GM12874 (cell line): ENCODE results near the gene C10orf71.

ENCODE experiments used
- TF ChIP-seq, protein P1 (sequence below): IDR thresholded peaks from 2 replicates; pipeline ENCODE4 v1.5.1; 2011; ENCODE audit warnings: low read depth, mild to moderate bottlenecking, control low read depth, low read length, moderate library complexity; ENCODE audit not compliant: insufficient read depth

Gene C10orf71

DNA sequence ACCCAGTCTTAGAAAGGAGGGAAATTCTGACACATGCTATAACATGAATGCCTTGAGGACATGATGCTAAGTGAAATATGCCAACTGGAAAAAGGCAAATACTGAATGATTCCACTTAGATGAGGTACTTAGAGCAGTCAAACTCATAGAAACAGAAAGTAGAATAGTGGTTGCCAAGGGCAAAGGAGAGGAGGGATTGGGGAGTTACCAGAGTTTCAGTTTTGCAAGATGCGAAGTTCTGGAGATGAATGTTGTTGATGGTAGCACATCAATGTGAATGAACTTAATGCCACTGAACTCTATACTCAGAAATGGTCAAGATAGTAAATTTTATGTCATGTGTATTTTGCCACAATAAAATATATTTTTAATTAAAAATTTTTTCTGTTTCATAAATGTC lies 58.0 kb downstream of the C10orf71 start:
- TF ChIP-seq, protein P1, sequence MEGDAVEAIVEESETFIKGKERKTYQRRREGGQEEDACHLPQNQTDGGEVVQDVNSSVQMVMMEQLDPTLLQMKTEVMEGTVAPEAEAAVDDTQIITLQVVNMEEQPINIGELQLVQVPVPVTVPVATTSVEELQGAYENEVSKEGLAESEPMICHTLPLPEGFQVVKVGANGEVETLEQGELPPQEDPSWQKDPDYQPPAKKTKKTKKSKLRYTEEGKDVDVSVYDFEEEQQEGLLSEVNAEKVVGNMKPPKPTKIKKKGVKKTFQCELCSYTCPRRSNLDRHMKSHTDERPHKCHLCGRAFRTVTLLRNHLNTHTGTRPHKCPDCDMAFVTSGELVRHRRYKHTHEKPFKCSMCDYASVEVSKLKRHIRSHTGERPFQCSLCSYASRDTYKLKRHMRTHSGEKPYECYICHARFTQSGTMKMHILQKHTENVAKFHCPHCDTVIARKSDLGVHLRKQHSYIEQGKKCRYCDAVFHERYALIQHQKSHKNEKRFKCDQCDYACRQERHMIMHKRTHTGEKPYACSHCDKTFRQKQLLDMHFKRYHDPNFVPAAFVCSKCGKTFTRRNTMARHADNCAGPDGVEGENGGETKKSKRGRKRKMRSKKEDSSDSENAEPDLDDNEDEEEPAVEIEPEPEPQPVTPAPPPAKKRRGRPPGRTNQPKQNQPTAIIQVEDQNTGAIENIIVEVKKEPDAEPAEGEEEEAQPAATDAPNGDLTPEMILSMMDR, result no peak

DNA sequence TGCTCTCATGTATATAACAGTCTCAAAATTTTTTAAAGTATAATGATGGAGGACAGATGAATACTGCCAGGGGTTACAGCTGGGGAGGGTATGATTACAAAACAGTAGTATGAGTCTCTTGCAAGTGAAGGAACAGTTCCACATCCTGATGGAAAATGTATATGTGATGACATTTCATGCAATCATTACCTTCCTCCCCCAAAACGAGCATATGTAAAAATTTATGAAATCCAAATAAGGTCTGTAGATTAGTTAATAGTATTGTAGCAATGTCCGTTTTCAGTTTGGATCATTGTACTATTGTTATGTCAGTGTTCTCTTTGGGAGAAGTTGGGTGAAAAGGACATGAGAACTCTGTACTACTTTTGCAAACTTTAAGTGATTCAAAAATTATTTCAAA lies 58.9 kb downstream of the C10orf71 start:
- TF ChIP-seq, protein P1, result no peak

DNA sequence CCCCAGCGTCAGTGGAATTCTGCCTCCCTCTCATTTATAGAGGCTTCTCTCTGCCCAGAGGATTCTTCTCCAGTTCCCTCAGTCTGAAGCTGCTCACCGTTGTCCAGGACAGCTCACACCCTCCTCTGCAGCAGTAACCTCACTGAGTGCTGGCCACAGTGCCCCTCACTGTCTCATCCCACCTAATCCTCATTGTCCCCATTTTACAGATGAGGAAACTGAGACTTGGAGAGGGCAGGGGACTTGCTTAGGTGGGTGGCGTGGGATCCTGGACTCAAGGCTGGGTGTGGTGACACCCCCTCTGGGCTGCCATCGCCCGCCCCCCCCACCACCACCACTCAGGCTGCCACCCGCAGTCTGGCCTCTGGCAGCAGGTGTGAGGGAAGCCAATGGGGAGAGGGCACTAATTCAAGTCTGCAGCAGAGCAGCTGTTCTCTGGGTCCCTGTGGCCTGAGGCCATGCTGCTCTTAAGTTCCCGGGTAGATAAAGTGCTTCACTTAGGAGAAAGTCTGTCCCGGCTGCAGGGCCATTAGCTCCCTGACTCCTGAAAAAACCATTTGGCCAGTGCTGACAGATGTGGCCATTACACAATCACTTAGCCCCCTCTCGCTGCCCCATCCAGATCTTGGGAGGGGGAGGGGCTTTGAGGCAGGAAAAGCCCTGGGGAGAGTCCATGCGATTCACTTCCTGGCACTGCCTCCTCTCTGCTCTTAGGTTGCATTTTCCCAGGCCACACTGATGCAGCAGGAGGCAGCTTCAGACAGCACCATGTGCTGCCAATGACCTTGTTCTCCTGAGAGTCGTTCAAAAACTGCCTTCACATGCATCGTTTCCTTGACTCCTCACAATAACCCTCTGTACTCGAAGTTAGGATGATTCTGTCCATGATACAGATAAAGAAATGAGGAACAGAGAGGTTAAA lies 60.6 kb downstream of the C10orf71 start:
- TF ChIP-seq, protein P1, result no peak

DNA sequence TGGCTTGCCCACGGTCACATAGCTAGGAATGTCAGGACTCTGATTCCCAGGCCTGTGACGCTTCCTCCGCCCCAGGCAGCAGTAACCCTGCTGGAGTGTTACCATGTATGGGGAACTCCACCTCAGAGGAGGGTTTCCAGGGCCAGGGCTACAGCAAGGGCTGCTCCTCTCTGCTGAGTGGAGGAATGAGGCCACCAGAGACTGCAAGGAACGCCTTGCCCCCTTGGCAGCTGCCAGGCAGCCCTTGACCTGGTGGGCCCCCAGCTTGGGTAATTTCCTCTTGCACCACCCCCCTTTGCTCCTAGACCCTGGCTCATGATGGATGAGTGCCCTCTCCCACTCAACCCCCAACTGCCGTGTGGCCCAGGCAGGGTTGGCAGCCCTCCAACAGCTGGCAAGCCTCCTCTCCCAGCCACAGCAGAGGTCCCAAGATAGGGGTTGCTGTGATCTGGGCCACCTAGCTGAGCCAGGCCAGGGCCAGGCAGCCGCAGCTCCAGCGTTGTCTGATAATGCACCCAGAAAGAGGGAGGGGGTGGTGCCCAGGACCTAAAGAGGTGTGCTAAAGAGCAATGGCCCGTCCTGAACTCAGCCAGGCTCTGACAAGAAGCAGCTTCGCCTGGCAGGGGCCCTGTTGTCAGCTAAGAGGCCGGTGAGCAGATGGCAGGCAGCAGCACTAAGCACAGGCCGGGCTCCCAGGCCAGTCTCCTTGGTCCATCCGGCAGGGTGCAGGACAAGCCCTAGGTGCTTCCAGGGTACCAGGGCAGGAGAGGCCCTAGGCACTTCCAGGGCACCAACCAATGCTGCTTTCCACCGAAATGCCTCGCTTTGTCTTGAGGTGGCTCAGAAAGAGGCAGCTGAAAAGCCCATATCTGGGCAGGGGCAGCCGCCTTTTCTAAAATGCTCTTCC lies 61.6 kb downstream of the C10orf71 start:
- TF ChIP-seq, protein P1, result no peak

DNA sequence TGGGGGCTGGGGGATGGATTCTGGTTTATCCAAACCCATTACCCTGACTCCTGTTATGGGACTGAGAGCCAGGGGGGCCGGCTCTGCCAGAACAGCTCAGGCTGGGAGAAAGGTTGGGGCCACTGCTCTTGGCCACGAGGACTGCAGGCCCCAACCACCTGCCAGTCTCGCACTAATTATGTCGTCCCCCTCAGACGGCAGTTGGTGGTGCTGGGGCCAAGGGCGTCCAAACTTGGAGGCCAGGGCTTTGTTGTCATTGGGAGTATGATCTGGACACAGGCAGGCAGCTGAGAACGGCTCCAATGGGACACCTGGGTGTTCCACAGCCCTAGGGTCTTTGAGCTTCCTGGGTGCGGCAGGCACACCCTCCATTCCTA lies 62.2 kb downstream of the C10orf71 start:
- TF ChIP-seq, protein P1, result no peak

DNA sequence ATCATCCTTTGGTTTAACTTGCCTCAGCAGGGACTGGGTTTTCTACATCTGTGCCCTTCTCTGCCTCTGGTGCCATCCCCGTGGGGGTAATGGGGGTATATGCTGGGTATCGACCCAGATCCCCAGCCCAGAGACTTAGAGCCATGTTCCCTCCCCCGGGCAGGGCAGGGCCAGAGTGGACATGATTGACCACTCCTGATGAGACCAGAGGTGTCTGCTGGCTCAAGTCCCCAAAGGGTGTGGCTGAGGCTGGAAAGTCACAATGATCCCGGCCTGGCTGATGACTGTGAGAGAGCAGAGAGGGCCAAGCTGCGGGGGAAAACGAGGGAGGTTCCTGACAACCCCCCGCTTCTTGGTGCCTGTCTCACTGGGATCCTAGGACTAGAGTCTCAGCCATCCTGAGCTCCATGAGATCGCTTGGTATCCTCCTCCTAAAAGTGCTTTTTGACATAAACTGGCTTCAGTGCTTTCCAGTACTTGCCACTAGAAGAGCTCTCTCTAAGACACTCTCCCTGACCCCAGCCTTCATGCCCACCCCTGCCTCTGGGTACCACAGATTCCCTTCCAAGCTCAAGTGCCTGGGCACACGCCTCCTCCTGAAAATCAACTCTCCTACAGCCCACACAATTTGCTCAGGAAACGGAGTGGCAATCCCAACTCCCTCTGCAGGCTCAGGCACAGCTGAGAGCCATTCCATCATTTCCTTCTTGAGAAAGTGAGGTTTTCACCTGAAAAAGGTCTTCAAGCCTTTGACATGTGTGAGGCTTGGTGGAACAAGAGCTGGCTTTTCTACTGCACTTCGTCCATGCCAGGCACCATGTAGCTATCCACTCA lies 63.0 kb downstream of the C10orf71 start:
- TF ChIP-seq, protein P1, result no peak
